Effector memory CD4-positive, alpha-beta T cell (primary cell): ENCODE results near the gene PDE4D.

Experiments
- DNase-seq, 3 donors: peaks; one replicate each; pipeline ENCODE4 v3.0.0-alpha.2; 2020
- H3K27ac ChIP-seq: 2 replicates; pipeline ENCODE4 v1.7.0; 2013; ENCODE audit warnings: mild to moderate bottlenecking, low read length, moderate library complexity; ENCODE audit not compliant: insufficient read depth, poor library complexity, severe bottlenecking
- H3K27me3 ChIP-seq: replicated peaks from 2 replicates; pipeline ENCODE4 v1.7.0; 2013; ENCODE audit warnings: mild to moderate bottlenecking, low read length; ENCODE audit not compliant: insufficient read depth, control insufficient read depth, poor library complexity, severe bottlenecking
- H3K36me3 ChIP-seq: 2 replicates; pipeline ENCODE4 v1.7.0; 2013; ENCODE audit warnings: mild to moderate bottlenecking, low read length, moderate library complexity; ENCODE audit not compliant: control insufficient read depth, insufficient read depth
- H3K4me1 ChIP-seq: 2 replicates; pipeline ENCODE4 v1.7.0; 2013; ENCODE audit warnings: low read length, mild to moderate bottlenecking; ENCODE audit not compliant: control insufficient read depth, insufficient read depth, poor library complexity, severe bottlenecking
- H3K4me3 ChIP-seq: 2 replicates; pipeline ENCODE4 v1.7.0; 2013; ENCODE audit warnings: low read length, low read depth, mild to moderate bottlenecking; ENCODE audit not compliant: insufficient read depth, poor library complexity, severe bottlenecking
- H3K9me3 ChIP-seq: 2 replicates; pipeline ENCODE4 v1.7.0; 2013; ENCODE audit warnings: mild to moderate bottlenecking, low read length, moderate library complexity; ENCODE audit not compliant: control insufficient read depth

PDE4D gene

DNA sequence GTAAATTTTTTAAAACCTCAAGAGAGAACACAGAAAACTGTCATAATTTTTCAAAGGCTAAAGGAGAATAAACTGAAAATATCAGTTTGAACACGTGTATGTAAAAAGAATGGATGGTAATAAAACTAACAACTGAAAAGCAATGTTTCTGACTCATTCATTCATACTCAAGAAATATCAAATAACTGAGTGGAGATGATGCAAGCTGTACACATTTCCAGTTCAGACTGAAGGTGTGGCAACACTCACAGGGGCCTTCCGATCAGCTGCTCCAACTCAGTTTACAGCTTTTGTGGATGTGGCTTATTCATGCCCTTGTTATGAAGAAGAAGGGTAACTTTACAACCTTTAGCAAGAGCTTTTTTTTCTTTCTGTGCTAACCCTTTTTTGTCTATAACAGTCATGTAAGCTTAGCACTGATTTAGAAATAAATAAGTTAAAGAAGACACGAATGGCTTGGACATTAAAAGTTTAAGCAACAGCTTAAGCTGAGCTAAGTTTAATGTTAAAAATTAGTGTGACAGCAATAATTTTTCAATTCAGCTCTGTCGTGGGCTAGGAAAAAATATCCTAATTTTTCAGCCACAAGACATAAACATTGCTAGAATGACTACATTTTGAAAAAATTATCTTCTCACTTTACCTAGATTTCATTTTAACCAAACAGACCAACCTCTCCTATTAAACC, 857.1 kb downstream of the PDE4D start:
- peak overlapping the region; percentile 97 for H3K4me3 ChIP-seq
- H3K4me1 ChIP-seq = peaks cover 12% of the 10 kb centered on the region
- no peaks in the 10 kb centered on the region for H3K27me3 ChIP-seq
- no peaks in the 10 kb centered on the region for H3K36me3 ChIP-seq
- peak in 2 of 3 donors; percentile 21 to 25 for DNase-seq
- H3K27ac ChIP-seq = peak overlapping the region; percentile 43
- no peaks in the 10 kb centered on the region for H3K9me3 ChIP-seq

DNA sequence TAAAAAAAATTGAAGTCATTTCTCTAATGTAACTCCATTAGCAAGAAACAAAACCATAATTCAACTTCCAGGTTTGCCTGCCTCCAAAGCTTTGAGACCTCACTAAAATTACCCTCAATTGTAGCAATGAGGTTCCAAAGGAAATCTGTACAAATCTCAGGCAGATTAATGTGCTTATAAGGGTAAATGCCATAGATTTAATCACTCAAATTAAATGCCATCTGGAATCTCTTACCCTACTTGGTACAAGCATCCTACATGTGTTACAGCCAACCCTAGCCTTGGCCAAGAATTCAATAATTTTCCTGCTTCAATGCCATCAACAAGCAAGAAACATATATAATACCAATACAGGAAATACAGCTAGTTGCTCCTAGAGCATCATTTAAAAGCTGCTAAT, 857.8 kb downstream of the PDE4D start:
- Histone ChIP-seq H3K27me3 (no peaks in the 10 kb centered on the region), H3K36me3 (peaks cover 3% of the 10 kb centered on the region), H3K4me1 (peaks cover 12% of the 10 kb centered on the region), H3K27ac (no peak overlapping the region), H3K9me3 (no peaks in the 10 kb centered on the region), H3K4me3 (peak overlapping the region; percentile 97)
- no peak for DNase-seq

DNA sequence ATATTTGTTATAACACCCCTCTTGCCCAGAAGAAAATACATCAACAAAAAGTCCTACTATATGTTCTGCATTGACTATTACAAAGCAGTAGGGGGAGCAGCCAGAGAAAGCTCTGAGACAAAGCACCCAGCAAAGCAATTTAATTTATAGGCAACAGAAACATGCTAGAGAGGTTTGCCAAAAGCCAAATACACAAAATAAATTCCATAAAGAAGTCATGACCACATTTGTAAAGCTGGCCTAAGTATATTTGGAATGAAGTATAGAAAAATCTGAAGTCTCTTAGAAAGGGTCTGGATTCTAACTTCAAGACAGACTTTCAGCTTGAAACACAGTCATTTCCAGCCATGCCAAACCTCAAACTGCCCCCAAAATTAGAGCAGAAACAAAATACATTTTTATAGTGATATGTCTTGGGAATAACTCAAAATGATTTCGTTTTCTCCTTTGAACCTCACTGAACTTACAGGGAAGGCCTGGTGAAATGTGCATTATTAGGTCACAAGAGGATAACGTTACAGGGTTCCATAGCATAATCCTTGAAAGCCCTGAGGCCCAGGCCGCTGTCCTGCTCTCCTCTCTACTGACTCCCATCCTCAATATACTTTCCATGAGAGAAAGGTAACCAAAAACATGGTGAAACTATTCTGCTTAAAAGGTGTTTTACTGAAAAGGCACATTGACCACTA, 858.9 kb downstream of the PDE4D start:
- no peaks in the 10 kb centered on the region for H3K9me3 ChIP-seq
- peak overlapping the region; percentile 97 for H3K4me3 ChIP-seq
- H3K4me1 ChIP-seq = peaks cover 5% of the 10 kb centered on the region
- peaks cover 6% of the 10 kb centered on the region for H3K36me3 ChIP-seq
- peak in 1 of 3 donors; percentile 9 for DNase-seq
- H3K27me3 ChIP-seq = no peaks in the 10 kb centered on the region
- no peak overlapping the region for H3K27ac ChIP-seq

DNA sequence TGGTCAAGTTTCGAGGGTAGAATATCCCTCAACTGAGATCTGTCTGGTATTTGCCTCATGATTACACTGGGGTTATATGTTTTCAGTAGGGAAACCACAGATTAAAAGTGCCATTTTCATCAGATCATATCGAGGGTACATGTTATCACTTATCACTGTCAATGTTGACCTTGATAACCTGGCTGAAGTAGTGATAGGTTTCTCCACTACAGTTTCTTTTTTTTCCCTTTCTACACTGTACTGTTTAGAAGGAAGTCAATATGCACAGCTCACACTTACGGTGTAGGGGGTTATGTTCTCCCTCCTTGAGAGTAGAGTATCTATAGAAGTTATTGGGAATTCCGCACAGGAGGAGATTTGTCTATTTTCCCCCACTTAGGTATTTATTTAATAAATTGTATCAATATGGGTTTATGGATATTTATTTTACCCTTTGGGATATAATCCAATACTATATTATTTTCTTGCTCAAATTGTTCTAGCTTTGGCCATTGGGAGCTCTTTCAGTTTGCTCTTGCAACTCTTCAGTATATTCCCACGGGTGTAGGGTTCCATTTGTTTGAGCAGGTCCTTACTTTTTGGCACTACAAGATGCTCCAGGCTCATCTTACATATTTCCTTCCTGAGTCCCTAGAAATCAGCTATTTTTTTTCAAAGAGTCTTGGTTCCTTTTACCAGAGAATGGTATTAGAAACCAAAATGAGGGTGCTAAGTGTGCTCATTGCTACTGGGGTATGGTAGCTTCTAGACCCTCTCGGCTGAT, 866.2 kb downstream of the PDE4D start:
- Histone ChIP-seq H3K4me1 (peaks cover 6% of the 10 kb centered on the region), H3K27ac (no peak overlapping the region), H3K36me3 (peaks cover 23% of the 10 kb centered on the region), H3K4me3 (no peak overlapping the region), H3K27me3 (no peaks in the 10 kb centered on the region), H3K9me3 (no peaks in the 10 kb centered on the region)
- DNase-seq = no peak

DNA sequence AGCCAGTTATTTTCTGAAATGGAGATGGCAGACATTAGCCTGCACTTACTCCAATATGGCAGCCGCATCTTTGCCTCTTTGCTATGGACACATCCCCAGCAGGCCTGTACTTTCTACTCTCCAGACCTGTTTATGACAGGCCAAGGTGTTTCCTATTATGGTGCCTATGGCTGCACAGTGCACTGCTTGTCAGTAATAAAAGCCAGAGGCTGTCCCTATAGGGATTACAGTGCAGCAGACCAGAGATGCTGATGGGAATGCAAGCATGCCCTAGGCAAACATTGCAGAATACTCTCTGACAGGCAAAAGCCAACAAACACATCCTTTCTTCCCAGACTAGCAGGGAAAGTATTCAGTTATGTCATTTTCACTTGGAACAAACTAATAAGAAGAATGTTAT, 867.8 kb downstream of the PDE4D start:
- H3K36me3 ChIP-seq = peaks cover 20% of the 10 kb centered on the region
- no peaks in the 10 kb centered on the region for H3K9me3 ChIP-seq
- no peak overlapping the region for H3K4me3 ChIP-seq
- peaks cover 6% of the 10 kb centered on the region for H3K4me1 ChIP-seq
- DNase-seq = no peak
- no peak overlapping the region for H3K27ac ChIP-seq
- H3K27me3 ChIP-seq = no peaks in the 10 kb centered on the region

DNA sequence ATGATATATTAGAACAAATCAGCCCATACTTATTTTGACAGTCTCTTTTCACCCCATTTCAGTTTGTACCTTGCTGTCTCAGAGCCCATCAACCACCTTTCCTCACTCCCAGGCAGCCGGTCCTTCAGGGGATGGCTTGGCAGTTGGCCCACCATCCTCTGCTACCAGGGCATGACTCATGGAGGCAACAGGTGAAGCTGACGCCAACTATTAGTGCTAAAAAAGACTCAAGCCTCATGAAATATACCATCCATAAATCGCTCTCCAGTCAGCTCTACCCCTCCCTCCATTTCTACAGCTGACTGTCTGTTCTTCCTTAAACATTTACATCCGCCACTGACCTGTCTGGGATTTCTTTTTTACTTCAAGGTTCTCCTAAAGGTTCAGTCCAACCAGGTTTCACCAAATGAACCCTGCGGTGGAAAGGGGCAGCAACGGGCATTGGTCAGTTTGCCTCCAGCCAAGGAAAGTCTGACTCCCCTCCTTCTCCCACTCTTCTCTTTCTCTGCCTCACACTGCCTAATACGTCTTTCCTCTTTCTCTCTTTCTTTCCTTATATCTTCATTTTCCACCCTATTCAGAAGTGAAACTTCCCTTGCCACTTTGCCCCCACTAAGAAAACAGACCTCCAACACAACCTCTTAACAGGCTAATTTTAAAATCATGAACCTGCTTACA, 871.5 kb downstream of the PDE4D start:
- no peak for DNase-seq
- Histone ChIP-seq H3K9me3 (no peaks in the 10 kb centered on the region), H3K27me3 (no peaks in the 10 kb centered on the region), H3K36me3 (peaks cover 6% of the 10 kb centered on the region), H3K4me1 (peaks cover 6% of the 10 kb centered on the region), H3K27ac (no peak overlapping the region), H3K4me3 (no peak overlapping the region)

DNA sequence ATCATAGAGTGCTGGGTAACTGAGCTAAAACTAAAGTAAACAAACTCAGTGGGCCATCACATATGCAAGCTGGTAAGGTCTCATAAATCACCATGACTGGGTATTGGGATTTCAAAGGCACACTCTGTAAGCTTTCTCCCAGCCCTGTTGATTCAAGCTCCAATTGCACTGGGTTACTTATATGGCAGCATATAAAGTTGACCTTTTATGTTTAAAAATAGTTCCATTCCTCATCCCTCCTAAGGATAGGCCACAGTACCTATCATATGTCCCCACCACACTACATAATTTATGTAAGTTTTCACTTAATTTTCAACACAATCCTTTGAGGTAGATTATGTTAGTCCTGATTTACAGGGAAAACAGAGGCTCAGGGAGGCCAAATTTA, 872.2 kb downstream of the PDE4D start:
- Histone ChIP-seq H3K4me3 (no peak overlapping the region), H3K27ac (no peak overlapping the region), H3K4me1 (peaks cover 3% of the 10 kb centered on the region), H3K27me3 (no peaks in the 10 kb centered on the region), H3K36me3 (peaks cover 10% of the 10 kb centered on the region), H3K9me3 (no peaks in the 10 kb centered on the region)
- no peak for DNase-seq

DNA sequence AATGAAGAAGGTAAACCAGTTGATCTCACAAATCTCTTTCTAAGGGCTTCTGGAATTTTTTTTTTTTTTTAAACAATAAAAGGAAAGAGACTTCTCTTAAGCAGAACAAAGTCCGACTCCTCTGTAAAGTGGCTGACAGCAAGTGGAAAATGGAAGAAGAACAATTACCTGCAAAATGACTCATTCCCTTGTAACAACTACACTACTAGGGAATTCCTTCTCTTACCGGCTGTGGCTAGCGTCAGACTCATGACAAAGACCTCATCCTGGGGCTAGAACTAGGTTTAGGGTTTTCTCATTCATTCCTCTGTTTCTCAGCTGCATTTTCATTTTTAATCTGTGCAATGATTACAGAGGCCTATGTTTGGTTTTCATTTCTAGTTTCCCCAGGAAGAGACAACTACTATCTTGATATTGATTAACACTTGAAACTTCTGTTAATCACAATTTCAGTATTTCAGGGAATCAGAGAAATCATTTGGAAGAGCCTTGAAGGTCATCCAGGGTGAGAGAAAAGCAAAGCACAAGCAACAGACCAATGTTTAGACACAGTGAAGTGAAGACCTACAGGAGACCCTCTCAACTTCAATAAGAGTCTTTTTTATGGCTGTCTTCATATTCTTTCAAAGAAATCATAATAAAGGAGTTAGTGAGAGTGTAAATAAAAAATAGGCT, 872.8 kb downstream of the PDE4D start:
- no peak overlapping the region for H3K27ac ChIP-seq
- no peak for DNase-seq
- H3K9me3 ChIP-seq = no peaks in the 10 kb centered on the region
- no peaks in the 10 kb centered on the region for H3K27me3 ChIP-seq
- peaks cover 9% of the 10 kb centered on the region for H3K36me3 ChIP-seq
- no peaks in the 10 kb centered on the region for H3K4me1 ChIP-seq
- H3K4me3 ChIP-seq = no peak overlapping the region

DNA sequence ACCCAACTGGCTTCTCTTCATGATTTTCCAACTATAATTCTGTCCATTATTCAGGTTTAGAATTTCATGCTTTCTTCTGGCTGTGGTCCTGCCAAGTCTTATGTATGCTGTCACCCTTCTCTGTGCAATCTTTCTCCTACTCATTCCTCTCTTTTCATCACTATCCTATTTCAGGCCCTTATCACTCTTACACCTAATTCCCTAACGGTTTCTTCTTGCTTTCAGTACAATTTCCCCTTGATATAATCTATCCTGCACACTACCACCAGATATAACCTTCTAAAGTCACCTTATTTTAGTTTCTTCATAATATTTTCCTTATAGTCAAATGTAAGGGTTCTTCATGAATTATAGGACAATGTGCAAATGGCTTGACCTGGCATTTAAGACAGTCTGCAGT, 874.4 kb downstream of the PDE4D start:
- no peak for DNase-seq
- no peaks in the 10 kb centered on the region for H3K4me1 ChIP-seq
- H3K36me3 ChIP-seq = peaks cover 9% of the 10 kb centered on the region
- H3K9me3 ChIP-seq = no peaks in the 10 kb centered on the region
- H3K27ac ChIP-seq = no peak overlapping the region
- no peak overlapping the region for H3K4me3 ChIP-seq
- H3K27me3 ChIP-seq = no peaks in the 10 kb centered on the region
